HG03097 (cell line): Measurements from ENCODE around the gene ZSWIM2.
"Not testable (repeated sequence)": the region's sequence is repeated elsewhere in the genome, so short reads cannot be mapped to it uniquely, and the experiment has no call there.

Source experiments
- ATAC-seq: cut with Tn5 transposase; IDR thresholded peaks from one replicate; pipeline ENCODE4 v1.9.1; 2021; ENCODE audit not compliant: unreplicated experiment, low FRiP score

ZSWIM2 gene, protein sequence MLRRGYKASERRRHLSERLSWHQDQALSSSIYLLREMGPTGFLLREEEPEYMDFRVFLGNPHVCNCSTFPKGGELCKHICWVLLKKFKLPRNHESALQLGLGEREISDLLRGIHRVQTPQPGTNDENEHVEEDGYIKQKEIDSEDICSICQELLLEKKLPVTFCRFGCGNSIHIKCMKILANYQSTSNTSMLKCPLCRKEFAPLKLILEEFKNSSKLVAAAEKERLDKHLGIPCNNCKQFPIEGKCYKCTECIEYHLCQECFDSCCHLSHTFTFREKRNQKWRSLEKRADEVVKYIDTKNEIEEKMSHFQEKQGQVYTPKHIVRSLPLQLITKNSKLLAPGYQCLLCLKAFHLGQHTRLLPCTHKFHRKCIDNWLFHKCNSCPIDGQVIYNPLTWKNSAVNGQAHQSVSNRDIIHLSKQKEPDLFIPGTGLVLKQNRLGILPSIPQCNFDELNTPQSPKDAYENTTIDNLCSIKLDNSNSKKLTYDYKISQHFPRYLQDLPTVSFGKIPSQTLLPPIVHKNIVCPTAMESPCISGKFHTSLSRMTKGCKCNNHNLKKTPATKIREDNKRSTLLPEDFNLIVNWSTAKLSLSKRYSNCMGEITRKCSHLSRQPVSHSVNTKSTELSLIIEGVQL

DNA sequence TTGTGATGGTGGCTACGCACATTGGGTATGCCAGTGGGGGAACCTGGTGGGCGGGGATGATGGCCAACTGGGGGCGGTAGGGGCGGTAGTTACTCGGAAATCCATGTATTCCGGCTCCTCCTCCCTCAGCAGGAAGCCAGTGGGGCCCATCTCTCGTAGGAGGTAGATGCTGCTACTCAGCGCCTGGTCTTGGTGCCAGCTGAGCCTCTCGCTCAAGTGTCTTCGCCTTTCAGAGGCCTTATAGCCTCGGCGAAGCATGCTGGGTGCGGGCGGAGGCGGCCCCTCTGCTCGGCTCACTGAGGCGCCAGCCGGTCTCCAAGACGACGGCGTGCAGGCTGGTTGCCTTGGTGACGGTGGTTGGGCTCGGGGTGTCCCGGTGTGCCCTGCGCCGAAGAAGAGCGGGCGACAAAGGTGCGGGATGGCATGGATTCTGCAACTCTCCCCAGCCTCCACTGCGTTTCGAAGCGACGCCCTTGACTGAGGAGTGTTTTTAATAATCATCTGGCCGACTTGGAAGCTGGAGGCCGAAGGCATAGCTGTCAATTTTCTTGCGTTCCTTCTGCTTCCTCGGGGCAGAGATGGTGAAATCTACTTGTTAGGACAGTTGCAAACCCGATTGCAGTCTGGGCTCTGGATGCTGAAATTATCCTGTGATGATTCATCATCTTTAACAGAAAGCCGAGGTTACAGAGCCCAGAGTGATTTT, at the start of gene ZSWIM2:
ZSWIM2 (minus strand) TSS at position 298 of the 706 bp plus-strand sequence; CDS start at position 258, 40 bp downstream.
- ATAC-seq, result no peak

DNA sequence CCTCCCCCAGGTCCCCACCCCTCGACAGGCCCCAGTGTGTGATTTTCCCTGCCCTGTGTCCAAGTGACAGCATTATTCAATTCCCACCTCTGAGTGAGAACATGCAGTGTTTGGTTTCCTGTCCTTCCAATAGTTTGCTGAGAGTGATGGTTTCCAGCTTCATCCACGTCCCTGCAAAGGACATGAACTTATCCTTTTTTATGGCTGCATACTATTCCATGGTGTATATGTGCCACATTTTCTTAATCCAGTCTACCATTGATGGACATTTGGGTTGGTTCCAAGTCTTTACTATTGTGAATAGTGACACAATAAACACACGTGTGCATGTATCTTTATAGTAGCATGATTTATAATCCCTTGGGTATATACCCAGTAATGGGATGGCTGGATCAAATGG, 47.2 kb upstream of the ZSWIM2 start:
- ATAC-seq, result not testable (repeated sequence)

DNA sequence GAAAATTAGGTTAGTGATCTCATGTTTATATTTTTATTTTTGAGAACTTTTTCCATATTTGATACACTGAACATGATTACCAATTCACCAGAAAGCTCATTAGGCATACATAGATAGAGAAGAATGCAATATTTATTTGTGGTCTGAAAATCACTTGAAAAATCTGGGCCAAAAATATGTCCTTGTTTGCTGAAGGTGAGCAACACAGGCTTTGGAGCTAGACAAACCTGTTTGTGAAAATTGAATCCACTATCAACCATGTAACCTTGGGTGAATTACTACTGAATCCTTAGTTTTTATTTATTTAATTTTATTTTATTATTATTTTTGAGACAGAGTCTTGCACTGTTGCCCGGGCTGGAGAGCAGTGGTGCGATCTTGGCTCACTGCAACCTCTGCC, 46.5 kb upstream of the ZSWIM2 start:
- no peak for ATAC-seq

DNA sequence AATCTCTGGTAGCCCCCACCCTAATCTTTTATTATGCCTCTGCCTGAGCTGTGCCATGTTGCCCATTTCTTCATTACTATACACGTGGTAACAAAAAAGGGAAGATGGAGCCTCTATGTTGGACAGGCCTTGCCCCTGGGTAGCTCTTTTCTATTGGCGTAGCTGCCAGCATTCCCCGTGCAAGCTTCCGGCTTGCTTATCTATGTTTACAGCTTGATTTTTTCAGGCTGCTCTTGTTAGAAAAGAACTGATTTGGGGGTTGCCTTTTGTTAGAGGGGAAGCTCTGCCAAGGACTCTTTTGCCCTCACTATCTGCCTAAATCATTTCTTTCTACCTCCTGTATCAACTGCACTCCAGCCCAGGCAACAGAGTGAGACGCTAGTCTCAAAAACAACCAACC, 45.5 kb upstream of the ZSWIM2 start:
- no peak for ATAC-seq

DNA sequence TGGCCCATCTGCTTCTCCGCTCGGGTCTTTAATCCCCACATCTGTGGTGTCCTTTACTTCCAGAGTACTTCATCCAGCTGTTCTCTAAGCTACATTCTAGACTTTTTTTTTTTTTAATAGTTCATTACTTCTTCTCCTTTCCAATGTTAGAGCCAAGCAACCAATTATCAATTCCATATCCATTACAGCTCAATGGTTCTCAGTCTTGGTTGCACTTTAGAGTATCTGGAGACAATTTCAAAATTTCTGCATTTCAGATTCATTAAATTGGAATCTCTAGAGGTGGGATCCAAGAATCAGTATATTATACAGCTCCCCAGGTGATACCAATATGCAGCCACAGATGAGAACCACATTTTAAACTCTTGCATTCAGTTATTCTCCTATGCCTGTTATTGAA, 43.9 kb upstream of the ZSWIM2 start:
- ATAC-seq, result no peak

DNA sequence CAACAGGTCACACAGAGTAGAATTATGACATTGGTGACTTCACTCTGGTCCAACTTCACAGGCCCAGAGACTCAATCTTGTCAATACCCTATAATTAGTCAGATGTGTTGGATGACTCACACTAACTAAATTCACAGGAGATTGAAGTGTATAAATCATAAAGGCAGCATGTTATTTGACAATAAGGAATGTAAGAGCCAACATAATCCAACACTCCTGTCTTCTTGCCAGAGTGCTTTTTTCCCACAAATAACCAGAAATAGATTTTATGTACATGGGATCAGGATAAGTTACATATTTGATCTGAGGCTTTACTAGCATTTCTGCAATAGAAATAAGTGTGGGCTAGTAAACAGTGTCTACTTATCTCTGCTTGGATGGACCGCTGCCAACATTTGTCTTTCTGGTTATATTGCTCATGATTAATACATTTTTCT, 42.2 kb upstream of the ZSWIM2 start:
- ATAC-seq, result no peak

DNA sequence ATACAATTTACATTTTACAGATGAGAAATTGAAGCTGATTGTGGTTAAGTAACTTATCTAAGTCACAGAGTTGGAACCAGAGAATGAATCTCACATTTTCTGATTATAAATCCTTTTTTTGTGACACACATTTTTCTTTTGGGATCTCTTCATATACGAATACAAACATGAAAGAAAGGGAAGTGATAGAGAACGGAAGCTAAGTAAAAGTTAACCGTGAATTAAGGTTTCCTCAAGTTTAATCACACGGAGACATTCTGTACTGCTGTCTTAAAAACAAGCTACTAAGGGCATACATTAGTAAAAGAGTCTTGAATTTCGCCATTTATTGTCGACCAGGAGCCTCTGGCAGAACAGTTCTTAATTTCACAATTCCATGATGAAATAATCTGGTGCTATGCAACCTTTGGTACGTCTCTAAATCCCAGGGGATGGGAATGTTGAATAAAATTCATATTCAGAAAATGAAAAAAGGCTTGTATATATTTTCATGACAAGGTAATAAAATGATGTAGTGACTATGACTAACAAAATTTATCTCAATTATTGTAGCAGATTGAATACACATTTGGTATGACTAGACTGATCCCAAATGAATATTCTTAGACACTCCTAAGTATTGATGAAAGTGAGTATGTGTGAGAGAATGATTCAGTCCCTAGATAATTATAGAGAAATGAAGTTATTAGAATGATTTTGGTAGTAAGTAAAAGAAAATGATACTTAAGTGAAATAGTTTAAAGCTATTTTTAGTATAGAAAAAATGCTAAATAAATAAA, 40.3 kb upstream of the ZSWIM2 start:
- no peak for ATAC-seq

DNA sequence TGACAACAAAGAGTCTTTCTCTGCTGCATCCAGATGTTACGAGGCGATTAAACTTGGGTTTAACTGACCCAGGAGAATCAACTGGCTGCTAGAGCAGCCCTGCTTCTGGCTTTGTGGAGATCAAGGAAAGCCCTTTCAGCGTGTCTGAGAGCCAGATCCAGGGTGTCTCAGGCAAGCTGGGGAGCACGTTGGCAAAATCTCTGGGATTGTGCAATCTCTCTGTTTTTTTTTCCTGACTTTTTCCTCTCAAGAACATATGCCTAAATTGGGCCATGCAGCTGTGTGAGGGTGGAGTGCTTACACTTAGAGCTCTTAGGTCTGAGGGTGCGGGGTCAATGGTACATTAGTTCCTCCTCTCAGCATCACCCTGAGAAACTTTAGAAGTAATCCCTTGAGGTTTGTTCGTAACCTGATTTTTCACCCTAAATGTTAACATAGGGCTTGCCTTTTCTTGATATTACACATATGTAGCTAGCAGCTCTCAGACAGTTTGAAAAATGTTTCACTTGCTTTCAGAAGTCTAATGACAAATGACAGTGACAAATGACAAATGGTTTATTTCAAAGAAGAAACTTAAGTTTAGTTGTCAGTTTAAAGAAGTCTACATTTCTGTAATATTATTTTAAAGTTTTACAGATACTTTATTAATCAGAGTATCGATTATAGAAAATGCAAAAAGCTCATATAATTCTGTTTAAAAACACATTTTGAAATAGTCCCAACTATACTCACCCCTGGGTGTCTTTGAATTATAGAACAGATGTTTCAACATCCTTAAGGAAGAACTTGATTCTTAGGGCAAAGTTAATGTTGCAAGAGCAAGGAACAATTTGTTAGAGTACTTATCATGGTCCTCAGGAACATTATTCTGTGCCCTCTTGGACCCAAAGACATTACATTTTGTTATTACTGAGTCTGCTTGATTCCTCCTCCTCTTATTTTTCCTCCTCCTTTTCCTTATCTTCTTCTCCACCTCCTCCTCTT, 38.4 kb upstream of the ZSWIM2 start:
- ATAC-seq, result no peak

DNA sequence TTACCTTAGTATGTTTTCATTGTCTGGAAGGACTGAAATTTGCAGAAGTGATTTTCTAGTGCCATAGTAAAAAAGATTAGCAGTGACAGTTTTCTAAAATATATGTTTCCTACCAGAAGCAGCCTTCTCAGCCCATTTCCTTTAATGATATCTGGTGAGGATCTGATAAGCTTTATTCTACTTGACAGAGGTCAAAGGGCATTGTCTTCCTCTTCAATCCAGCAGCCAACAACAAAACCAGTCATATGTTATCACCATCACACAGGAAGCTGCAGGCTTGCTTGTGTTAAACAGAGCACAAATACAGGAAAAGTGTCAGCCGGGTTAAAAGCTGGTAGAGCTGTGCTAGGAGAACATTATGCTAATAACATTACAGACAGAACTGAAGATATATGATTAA, 35.6 kb upstream of the ZSWIM2 start:
- ATAC-seq, result no peak

DNA sequence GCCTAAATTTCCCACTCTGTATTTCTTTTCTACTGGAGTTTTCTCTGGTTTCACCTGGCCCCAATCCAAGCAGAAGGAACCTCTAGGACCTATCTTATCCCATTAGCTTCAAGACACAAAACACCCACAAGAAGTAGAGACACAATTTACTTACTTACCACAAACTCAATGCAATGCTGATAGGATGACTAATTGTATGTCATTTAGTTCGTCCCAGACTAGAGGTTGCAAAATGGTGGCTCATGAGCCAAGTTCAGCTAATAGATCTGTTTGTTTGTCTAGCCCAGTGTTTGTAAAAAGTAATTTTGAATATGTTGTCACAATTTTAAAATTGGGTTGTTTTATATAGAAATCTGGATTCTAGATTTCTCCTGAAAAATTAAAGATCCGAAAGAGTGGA, 34.7 kb upstream of the ZSWIM2 start:
- no peak for ATAC-seq

DNA sequence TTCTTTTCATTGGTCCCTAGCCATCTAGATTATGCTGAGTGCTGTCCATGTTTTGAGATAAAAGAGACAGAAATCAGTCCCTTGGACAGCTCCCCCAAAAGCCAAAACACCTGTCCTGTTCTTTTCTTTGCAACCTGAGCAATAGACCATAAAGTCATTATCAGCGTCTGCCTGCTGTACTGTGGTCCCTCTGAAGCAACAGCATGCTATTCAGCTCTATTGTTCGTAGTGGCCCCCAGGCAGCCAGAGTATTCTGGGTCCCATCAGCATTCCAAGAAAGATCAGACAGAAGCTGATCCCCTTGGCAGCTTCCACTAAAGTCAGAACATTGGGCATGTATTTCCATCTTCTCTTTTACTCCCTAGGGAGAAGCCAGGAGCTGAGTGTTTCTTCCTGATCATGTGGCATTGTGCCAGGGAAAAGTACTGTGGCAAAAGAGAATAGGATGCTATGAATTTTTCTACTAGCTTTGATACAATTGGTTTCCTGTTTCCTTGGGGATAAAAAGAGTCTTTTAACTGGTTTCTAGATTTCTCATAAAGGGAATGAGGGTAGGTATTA, 33.6 kb upstream of the ZSWIM2 start:
- ATAC-seq, result no peak

DNA sequence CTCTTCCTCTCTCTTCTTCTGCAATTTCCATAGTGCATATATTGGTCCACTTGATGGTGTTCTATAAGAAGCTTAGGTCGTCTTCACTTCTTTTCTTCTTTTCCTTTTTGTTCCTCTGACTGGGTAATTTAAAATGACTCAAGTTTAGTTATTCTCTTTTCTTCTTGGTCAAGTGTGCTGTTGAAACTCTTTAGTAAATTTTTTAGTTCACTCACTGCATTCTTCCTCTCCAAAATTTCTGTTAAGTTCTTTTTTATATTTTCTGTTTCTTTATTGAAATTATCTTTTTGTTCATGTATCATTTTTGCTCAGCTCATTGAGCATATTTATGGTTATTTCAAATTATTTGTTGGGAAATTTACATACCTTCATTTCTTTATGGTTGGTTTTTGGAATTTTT, 32.7 kb upstream of the ZSWIM2 start:
- ATAC-seq, result no peak

DNA sequence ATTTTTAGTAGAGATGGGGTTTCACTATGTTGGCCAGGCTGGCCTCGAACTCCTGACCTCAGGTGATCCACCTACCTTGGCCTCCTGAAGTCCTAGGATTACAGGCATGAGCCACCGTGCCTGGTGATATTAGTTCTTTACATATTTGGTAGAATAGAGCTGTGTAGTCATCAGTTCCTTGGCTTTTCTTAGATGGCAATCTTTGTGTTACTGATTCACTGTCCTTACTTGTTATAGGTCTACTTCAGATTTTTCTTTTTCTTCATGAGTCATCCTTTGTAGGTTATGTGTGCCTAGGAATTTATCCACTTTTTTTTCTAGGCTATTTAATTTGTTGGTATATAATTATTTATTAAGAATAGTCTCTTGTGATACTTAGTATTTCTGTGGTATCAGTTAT, 30.3 kb upstream of the ZSWIM2 start:
- no peak for ATAC-seq

DNA sequence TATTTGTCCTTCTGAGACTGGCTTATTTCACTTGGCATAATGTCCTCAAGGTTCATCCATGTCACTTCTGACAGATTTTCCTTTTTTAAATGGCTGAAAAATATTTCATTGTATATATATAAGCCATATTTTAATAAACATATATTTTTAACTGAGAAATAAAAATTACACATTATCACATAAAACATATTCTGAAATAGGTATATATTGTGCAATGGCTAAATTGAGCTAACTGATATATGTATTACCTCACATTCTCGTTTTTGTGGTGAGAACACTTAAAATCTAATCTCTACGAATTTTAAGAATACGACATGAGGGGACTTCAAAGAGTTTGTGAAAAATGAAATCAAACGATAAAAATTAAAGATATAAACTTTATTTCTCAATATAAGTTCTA, 25.7 kb upstream of the ZSWIM2 start:
- ATAC-seq, result no peak

DNA sequence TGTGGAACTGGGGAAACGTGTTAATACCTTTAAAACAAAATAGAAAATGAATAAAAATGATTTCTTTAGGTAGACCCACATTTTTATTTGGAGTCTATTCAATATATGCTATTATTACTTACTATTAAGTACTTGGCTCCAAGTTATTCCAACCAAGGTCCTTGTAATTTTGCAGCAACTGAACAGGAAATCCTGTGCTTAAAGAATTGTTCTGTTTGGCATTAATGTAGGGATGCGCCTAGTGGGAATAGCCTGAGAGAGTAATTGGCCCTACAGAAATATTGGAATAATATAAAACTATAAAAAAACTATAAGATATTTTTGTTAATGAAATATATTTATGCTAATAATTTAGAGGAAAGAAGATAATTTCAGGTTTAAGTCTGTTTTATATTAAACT, 22.9 kb upstream of the ZSWIM2 start:
- ATAC-seq, result no peak

DNA sequence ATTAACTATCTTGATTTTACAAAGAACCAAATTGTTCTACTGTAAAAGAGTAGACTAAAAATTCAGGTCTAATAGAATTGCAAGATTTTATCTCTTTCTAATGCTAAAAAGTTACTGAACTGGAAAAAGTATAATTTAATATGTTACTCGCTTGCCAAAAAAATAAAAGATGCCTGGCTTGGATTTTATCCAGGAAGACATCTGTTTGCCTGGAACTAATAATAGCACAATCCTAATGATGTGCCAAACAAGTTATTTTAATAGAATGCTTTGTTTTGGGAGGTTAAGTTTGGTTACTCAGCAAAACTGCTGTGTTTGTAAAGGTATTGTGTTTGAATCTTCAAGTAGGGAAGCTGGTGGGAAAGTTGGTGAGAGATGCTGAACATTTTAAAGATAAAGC, 19.4 kb upstream of the ZSWIM2 start:
- no peak for ATAC-seq

DNA sequence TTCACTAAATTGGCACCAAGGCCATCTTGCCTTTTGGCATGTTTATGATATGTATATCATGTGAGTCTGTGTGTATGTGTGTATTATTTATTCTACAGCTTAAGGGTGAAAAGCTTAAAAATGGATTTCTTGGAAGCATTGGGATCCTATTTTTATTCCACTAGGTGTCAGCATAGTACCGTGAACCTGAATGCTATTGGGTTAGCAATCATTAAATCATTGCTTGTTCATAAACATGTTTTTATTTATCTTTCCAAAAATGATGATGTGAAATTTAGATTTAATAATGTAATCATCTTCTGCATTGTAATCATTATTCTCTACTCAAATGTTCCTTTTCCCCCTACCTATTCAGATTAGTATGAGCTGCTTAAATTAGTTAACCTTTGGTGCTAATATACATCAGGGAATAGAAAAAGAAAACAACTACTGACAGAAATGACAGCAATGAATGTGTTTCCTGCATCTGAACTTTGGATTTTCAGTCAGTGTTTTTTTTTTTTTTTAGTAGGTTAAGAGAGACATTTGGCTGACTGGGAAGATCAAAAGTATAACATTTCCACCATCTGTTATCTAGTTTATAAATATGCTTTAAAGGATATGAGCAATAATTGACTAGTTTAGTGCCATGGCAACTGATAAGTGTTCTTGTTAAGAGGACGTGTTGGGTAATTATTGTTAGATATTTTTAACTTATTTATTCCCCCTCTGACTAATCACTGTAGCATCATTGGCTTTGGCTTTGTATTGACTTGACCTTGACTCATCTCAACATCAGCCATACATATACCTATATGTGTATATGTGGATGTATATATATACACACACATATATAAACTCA, 14.1 kb upstream of the ZSWIM2 start:
- ATAC-seq, result peak; percentile 52

DNA sequence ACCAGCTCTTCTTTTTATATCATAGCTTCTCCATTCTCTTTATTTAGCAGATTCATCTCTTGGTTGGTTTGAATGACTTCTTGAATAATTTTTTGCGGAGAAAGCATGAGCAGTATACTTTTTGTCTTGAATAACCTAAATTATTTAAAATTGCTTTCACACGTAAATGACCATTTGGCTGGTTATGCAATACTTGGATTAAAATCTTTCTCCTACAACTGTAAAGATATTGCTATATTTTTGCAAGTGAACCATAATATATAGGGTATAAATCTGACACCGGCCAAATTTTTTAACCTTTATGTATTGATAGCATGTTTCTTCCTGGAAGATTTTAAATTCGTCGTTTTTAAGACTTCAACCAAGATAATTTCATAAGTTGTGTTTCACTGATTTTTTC, 6.2 kb upstream of the ZSWIM2 start:
- no peak for ATAC-seq

DNA sequence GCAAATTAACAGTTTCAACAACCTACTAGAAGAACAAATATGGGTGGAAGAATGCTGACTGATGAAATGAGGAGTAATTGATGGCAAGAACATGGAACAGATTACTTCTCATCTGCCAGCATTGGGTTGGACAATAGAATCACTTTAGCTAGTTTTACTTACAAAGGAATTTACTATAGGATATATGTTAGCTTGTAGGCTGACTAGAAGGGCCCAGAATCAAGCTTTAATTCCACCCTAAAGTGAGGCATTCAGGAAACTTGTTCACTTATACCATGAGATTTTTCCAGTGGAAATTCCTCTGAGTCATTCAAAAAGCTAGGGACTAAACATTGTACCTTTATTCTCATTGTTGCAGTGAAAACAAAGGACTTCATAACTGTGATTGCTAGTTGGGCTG, 5.0 kb upstream of the ZSWIM2 start:
- no peak for ATAC-seq
